HEK293T (cell line): ENCODE data around the gene HPCAL4.

Source experiments
- ARNT ChIP-seq: fragments of 450-650 bp; IDR thresholded peaks from 2 replicates; pipeline ENCODE4 v1.6.1; 2017; ENCODE audit warnings: mild to moderate bottlenecking
- BHLHE40 ChIP-seq: fragments of 450-650 bp; IDR thresholded peaks from 2 replicates; pipeline ENCODE4 v1.6.1; 2016; ENCODE audit warnings: mild to moderate bottlenecking, moderate library complexity, borderline replicate concordance
- CTBP1 ChIP-seq: fragments of 450-650 bp; IDR thresholded peaks from 2 replicates; pipeline ENCODE4 v1.6.1; 2016; ENCODE audit warnings: borderline replicate concordance
- ELF4 ChIP-seq: fragments of 450-650 bp; IDR thresholded peaks from 2 replicates; pipeline ENCODE4 v1.6.1; 2017; ENCODE audit warnings: antibody characterized with exemption
- FOXA1 ChIP-seq: fragments of 450-650 bp; IDR thresholded peaks from 2 replicates; pipeline ENCODE4 v1.6.1; 2016; ENCODE audit warnings: mild to moderate bottlenecking
- FOXM1 ChIP-seq: fragments of 450-650 bp; IDR thresholded peaks from 2 replicates; pipeline ENCODE4 v1.6.1; 2017; ENCODE audit warnings: mild to moderate bottlenecking, borderline replicate concordance
- L3MBTL2 ChIP-seq: fragments of 450-650 bp; conservative IDR thresholded peaks from 2 replicates; pipeline ENCODE4 v1.6.1; 2016; ENCODE audit warnings: mild to moderate bottlenecking
- NFRKB ChIP-seq: fragments of 450-650 bp; IDR thresholded peaks from 2 replicates; pipeline ENCODE4 v1.6.1; 2016; ENCODE audit warnings: mild to moderate bottlenecking, moderate library complexity
- SP1 ChIP-seq: fragments of 450-650 bp; IDR thresholded peaks from 2 replicates; pipeline ENCODE4 v1.6.1; 2017
- SUZ12 ChIP-seq: fragments of 450-650 bp; IDR thresholded peaks from 2 replicates; pipeline ENCODE4 v1.6.1; 2016; ENCODE audit warnings: mild to moderate bottlenecking
- TARDBP ChIP-seq: fragments of 450-650 bp; IDR thresholded peaks from 2 replicates; pipeline ENCODE4 v1.6.1; 2016
- ZNF384 ChIP-seq: fragments of 450-650 bp; IDR thresholded peaks from 2 replicates; pipeline ENCODE4 v1.6.1; 2016
- TF ChIP-seq, protein P1 (sequence below): fragments of 450-650 bp; IDR thresholded peaks from 2 replicates; pipeline ENCODE4 v1.6.1; 2016

DNA sequence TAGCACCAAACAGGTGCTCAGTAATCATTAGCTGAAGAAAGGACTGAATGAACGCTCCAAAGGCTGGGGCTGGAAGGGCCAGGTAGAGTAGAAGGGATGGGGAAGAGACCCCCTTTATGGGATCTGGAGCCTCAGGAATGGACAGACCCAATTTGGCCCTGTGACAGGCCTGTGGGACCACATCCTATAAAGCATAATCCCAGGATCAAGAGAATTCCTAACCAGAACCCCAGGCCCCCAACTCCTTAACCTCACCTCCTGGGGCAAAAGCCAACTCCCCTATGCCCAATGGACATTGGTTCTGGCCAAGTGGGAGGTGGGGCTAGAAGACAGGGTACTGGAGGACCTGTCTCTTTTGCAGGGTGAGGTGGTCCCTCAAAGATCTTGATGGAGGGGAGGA lies 9.2 kb downstream of the HPCAL4 start:
- no peak for TF ChIP-seq SP1
- no peak for TF ChIP-seq FOXM1
- TF ChIP-seq FOXA1 = no peak
- TF ChIP-seq BHLHE40 = no peak
- TF ChIP-seq ARNT = no peak
- TF ChIP-seq TARDBP = no peak
- no peak for TF ChIP-seq ZNF384
- no peak for TF ChIP-seq NFRKB
- TF ChIP-seq SUZ12 = no peak
- TF ChIP-seq ELF4 = no peak
- TF ChIP-seq, protein P1, sequence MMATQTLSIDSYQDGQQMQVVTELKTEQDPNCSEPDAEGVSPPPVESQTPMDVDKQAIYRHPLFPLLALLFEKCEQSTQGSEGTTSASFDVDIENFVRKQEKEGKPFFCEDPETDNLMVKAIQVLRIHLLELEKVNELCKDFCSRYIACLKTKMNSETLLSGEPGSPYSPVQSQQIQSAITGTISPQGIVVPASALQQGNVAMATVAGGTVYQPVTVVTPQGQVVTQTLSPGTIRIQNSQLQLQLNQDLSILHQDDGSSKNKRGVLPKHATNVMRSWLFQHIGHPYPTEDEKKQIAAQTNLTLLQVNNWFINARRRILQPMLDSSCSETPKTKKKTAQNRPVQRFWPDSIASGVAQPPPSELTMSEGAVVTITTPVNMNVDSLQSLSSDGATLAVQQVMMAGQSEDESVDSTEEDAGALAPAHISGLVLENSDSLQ = no peak
- TF ChIP-seq L3MBTL2 = no peak
- no peak for TF ChIP-seq CTBP1
